Renal pelvis (tissue), 4 donors: ENCODE data around the gene CKS2. TPM values are rescaled to one million over a fixed set of nuclear protein-coding genes. Genes with fewer than 3 reads are reported as not detected.

Experiments used
- DNase-seq: peaks from one replicate; pipeline ENCODE4 v3.0.0-alpha.2; 2013
- polyA plus RNA-seq, 3 donors: library from polyadenylated mRNA; unstranded; fragments of 120-200 nt; gene quantifications; one replicate each; pipeline ENCODE4 v1.2.1, GENCODE V29; 2013; ENCODE audit not compliant: insufficient read length in 3 of 3

Gene CKS2
- polyA plus RNA-seq, 3 donors: 72.5 to 109 (median 84.6) TPM

- no peak for DNase-seq
Observed at GRCh38 chr9:89304834-89305188, 6.2 kb upstream of the CKS2 start.

DNA sequence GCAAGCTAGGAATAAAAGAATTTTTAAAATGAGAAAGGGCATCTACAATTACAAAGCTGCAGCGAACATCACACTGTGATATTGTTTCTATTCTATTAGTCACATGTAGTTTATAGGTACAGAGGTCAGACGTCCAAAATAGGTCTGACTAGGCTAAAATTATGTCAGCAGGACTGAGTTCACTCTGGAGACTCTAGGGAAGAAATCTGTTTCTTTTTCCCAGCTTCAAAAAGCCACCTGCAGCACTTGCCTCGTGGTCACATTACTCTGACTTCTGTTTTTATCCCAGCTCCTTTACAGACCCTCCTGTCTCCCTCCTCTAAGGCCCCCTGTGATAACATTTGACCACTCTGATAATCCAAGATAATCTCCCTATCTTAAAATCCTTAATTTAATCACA lies 5.1 kb upstream of the CKS2 start:
- no peak for DNase-seq

DNA sequence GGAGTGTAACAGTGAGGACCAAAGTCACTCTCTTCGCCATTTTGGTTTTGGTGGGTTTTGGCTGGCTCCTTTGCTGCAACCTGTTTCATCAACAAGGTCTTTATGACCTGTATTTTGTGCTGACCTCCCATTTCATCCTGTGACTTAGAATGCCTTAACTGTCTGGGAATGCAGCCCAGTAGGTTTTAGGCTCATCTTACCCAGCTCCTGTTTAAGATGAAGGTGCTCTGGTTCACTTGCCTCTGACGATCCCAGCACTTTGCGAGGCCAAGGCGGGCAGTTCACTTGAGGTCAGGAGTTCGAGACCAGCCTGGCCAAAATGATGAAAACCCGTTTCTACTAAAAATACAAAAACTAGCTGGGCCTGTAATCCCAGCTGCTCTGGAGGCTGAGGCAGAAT lies 1.8 kb upstream of the CKS2 start:
- no peak for DNase-seq

- no peak for DNase-seq
Observed at GRCh38 chr9:89309608-89310474, 1.2 kb upstream of the CKS2 start.

- DNase-seq: no peak
Observed at GRCh38 chr9:89311346-89312221, 589 bp downstream of the CKS2 start.

DNA sequence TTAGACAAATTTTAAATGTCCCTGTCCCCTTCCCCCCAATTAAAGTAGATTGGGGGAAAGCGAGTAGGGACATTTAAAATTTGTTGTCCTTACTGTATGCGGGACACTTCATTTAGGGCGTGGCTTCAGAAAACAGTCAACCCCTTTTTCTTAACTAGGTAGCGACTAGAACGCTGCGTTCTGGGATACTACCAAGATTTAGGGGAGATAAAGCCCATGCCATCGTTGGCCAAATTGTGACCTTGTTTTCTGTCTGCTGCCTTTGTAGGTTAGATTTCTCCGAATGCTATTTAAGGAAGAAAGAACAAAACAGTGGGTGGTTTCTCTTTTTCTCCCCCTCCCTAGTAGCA lies 1.2 kb downstream of the CKS2 start:
- no peak for DNase-seq

- no peak for DNase-seq
Observed at GRCh38 chr9:89313842-89314241, 2.8 kb downstream of the CKS2 start.

GRCh38 chr9:89314955-89315354 lies 4.0 kb downstream of the CKS2 start:
- DNase-seq: no peak

GRCh38 chr9:89315482-89315881 lies 4.5 kb downstream of the CKS2 start:
- no peak for DNase-seq

- DNase-seq: no peak
Observed at GRCh38 chr9:89317282-89317681, 6.3 kb downstream of the CKS2 start.

DNA sequence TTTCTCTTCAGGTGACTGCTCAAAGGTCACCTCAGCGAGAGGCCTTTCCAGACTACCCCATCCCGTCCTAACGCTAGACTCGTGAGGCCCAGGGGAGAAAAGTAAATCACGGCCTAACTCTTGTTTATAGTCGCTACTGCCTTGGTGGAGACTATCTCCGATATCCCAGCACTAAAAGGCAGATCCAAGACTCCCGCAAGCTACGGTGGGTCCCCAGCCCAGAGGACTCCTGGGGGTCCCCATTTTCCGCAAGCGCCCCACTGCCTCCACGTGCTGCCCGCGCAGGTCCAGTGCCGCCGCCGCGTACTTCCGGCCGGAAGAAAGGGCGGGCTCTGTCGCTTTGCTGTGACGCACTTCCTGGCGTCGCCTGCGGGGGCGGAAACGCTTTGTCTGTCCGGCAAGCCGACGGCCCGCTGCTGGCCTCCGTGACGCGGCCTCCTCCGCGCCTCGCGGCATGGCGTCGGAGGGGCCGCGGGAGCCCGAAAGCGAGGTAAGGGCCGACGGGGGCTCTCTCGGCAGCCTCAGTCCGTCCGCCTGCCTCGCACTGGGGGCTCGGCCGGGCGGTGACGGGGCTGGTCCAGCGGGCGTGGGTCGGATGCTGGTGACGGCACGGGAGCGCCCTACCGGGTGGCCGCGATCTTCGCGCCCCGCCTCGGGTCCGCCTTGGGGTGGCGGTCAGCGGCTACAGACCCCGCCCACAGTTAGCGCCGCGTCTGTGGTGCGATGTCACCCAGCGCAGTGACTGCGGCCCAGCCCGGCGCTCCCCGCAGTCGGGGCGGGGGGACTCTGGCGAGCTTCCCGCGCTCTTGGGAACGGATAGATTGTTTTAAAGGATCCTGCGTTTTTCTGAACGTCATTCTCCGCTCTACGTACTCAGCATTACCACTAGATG lies 7.4 kb downstream of the CKS2 start, which contains the start of gene SECISBP2:
SECISBP2 (plus strand) TSS at position 378 of the 892 bp plus-strand sequence; CDS start at position 455, 77 bp downstream.
- peak; percentile 96 for DNase-seq

DNA sequence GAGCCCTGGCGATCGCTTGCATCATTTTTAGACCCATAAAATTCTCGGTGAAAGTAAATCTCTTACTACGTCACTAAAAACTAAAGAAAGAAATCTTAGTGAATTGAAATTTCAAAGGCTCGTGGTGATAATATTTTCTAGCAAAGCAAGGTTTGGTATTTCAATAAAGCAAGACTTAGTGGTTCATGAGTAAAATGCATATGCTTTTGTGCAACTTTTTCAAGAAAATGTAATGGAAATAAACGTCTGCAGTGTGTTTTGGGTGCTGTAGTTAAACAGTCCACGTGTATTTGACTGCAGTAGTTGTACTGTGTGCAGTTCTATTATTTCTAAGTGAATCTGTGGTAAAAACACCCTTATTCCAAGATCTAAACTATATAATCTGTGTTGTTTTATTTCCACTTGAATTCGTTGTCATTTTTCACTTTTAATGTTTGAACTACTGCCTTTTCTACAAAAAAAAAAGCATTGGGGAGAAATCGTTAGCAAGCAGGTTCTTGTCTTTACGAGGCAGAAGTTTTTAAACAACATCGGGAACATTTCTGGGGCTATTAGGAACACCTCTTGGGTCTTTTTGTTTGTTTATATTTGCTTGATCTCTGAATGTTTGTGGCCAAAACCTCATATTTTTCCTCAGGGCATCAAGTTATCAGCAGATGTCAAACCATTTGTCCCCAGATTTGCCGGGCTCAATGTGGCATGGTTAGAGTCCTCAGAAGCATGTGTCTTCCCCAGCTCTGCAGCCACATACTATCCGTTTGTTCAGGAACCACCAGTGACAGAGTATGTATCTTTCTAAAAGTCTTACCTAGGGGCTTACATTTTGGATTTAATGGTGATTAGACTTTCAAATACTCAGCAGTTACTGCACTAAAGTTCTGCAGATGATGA lies 8.3 kb downstream of the CKS2 start:
- DNase-seq: no peak

DNA sequence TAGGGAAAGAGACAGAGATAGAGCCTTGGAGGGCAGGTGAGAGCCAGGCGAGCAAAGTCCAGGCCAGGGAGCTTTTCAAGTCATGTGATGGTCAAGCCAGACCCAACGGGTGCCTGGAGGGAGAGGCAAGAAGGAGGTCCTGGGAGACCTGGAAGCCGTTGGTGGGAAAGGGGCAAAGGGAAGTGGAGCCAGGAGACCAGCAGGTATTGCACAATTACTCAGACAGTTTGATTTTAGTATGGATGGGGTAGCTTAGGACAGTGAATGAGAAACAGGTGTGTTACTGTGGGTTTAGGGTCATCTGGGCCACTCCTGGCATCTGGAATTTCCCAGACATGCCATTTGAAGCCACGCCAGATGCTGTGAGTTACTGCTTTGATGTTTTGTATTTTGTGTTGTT lies 12.4 kb downstream of the CKS2 start:
- DNase-seq: no peak

DNA sequence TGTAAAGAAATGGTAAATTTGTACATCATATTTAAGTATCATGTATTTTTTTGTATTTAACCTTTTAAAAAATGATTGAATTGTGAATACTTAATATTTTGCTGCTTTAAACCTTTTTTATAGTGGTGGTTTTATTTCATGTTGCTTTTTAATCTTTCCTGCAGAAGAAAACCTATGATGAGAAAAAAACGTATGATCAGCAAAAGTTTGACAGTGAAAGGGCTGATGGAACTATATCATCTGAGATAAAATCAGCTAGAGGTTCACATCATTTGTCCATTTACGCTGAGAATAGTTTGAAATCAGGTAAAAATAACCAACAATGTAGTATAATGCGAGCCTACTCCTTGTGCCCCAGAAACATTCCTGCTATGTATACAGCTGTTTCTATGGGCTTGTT lies 14.7 kb downstream of the CKS2 start:
- no peak for DNase-seq

- DNase-seq: no peak
Observed at GRCh38 chr9:89328064-89328463, 17.1 kb downstream of the CKS2 start.

GRCh38 chr9:89329917-89330316 lies 18.9 kb downstream of the CKS2 start:
- no peak for DNase-seq

DNA sequence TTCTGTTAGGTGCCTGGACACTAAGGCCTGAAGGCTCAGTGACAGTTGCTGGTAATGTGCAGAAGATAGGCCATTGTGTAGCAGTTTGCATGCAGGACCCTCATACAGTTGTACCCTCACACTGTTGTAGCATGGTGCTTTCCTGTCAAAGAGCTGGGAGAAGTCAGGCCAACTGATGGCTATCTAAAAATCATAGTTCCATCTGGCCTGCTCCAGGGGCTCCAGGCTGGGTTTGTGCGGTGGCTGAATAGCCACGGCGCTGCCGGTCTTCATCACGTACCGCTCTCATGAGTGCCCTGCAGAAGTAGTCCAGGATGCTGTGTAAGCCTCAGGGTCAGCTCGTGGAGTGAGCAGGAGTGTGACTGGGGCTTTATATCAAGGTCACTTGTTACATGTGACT lies 19.5 kb downstream of the CKS2 start:
- no peak for DNase-seq

DNA sequence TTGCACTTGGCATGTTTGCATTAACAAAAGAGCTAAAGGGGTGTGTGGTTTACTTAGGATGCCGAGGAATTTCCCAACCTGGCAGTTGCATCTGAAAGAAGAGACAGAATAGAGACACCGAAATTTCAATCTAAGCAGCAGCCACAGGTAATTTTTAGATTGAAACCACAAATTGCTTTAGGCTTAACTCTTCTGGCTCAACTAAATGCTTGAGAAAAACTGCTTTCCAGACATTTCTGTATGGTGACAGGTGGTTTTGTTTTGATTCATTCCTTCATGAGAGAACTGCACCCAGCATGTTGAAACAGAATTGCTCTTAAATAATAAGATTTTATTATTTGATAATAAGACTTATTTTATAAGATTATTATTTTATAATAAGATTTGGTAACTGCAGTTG lies 28.8 kb downstream of the CKS2 start:
- no peak for DNase-seq

GRCh38 chr9:89340332-89340731 lies 29.3 kb downstream of the CKS2 start:
- DNase-seq: no peak

- DNase-seq: no peak
Observed at GRCh38 chr9:89342213-89342612, 31.2 kb downstream of the CKS2 start.

GRCh38 chr9:89342948-89343347 lies 32.0 kb downstream of the CKS2 start:
- no peak for DNase-seq
